IMR-90 (cell line): Measurements from ENCODE around the gene SCGB1A1.

Experiments used
- BHLHE40 ChIP-seq: fragments of 150-350 bp; IDR thresholded peaks from 2 replicates; pipeline ENCODE4 v1.6.1; 2016; ENCODE audit warnings: mild to moderate bottlenecking, low read depth, low read length
- CEBPB ChIP-seq: IDR thresholded peaks from 2 replicates; pipeline ENCODE4 v1.6.1; 2012; ENCODE audit warnings: low read depth, low read length, improper control_type of control experiment
- CTCF ChIP-seq: conservative IDR thresholded peaks from 2 replicates; pipeline ENCODE4 v1.5.1; 2012; ENCODE audit warnings: mild to moderate bottlenecking, low read depth, low read length, improper control_type of control experiment
- MAFK ChIP-seq: IDR thresholded peaks from 2 replicates; pipeline ENCODE4 v1.6.1; 2012; ENCODE audit warnings: low read depth, low read length, improper control_type of control experiment
- POLR2A ChIP-seq: IDR thresholded peaks from 2 replicates; pipeline ENCODE4 v1.6.1; 2012; ENCODE audit warnings: mild to moderate bottlenecking, low read depth, low read length
- RAD21 ChIP-seq: IDR thresholded peaks from 2 replicates; pipeline ENCODE4 v1.6.1; 2012; ENCODE audit warnings: low read length, improper control_type of control experiment
- RCOR1 ChIP-seq: IDR thresholded peaks from 2 replicates; pipeline ENCODE4 v1.6.1; 2012; ENCODE audit warnings: mild to moderate bottlenecking, low read length, improper control_type of control experiment; ENCODE audit not compliant: insufficient replicate concordance
- RFX5 ChIP-seq: IDR thresholded peaks from 2 replicates; pipeline ENCODE4 v1.8.0; 2012; ENCODE audit warnings: low read depth, mild to moderate bottlenecking, low read length, moderate library complexity

DNA sequence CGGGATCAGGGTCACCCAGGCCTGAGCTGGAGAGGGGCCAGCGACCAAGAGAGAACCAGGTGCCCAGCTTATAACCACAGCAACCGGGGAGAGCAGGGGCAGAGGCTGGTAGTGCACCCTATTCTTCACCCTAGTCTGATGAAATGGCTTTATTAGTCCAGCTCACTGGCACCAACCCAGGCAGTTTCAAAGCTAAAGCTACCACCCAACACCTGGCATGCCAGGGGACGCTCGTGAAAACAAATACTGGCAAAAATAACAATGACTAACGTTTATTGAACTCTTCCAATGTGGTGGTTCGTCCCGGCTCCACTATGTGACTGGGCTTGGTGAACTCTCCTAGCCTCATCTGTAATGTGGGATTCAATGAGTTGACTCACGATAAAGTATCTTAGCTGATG lies 30.6 kb downstream of the SCGB1A1 start:
- no peak for TF ChIP-seq RCOR1
- TF ChIP-seq CTCF, result no peak
- TF ChIP-seq CEBPB, result no peak
- TF ChIP-seq RFX5, result no peak
- TF ChIP-seq BHLHE40, result no peak
- no peak for TF ChIP-seq RAD21
- TF ChIP-seq POLR2A, result no peak
- no peak for TF ChIP-seq MAFK
